ENCODE results near the gene SUN5. TPM values are rescaled to one million over a fixed set of nuclear protein-coding genes. Genes with fewer than 3 reads are reported as not detected.

The SUN5 gene
- total and polyA plus RNA-seq, 2 of the 8 experiments (the other 6 are each of a cell fraction or from before 2014, with no cell fraction given) = not detected

- TF ChIP-seq, protein P1, sequence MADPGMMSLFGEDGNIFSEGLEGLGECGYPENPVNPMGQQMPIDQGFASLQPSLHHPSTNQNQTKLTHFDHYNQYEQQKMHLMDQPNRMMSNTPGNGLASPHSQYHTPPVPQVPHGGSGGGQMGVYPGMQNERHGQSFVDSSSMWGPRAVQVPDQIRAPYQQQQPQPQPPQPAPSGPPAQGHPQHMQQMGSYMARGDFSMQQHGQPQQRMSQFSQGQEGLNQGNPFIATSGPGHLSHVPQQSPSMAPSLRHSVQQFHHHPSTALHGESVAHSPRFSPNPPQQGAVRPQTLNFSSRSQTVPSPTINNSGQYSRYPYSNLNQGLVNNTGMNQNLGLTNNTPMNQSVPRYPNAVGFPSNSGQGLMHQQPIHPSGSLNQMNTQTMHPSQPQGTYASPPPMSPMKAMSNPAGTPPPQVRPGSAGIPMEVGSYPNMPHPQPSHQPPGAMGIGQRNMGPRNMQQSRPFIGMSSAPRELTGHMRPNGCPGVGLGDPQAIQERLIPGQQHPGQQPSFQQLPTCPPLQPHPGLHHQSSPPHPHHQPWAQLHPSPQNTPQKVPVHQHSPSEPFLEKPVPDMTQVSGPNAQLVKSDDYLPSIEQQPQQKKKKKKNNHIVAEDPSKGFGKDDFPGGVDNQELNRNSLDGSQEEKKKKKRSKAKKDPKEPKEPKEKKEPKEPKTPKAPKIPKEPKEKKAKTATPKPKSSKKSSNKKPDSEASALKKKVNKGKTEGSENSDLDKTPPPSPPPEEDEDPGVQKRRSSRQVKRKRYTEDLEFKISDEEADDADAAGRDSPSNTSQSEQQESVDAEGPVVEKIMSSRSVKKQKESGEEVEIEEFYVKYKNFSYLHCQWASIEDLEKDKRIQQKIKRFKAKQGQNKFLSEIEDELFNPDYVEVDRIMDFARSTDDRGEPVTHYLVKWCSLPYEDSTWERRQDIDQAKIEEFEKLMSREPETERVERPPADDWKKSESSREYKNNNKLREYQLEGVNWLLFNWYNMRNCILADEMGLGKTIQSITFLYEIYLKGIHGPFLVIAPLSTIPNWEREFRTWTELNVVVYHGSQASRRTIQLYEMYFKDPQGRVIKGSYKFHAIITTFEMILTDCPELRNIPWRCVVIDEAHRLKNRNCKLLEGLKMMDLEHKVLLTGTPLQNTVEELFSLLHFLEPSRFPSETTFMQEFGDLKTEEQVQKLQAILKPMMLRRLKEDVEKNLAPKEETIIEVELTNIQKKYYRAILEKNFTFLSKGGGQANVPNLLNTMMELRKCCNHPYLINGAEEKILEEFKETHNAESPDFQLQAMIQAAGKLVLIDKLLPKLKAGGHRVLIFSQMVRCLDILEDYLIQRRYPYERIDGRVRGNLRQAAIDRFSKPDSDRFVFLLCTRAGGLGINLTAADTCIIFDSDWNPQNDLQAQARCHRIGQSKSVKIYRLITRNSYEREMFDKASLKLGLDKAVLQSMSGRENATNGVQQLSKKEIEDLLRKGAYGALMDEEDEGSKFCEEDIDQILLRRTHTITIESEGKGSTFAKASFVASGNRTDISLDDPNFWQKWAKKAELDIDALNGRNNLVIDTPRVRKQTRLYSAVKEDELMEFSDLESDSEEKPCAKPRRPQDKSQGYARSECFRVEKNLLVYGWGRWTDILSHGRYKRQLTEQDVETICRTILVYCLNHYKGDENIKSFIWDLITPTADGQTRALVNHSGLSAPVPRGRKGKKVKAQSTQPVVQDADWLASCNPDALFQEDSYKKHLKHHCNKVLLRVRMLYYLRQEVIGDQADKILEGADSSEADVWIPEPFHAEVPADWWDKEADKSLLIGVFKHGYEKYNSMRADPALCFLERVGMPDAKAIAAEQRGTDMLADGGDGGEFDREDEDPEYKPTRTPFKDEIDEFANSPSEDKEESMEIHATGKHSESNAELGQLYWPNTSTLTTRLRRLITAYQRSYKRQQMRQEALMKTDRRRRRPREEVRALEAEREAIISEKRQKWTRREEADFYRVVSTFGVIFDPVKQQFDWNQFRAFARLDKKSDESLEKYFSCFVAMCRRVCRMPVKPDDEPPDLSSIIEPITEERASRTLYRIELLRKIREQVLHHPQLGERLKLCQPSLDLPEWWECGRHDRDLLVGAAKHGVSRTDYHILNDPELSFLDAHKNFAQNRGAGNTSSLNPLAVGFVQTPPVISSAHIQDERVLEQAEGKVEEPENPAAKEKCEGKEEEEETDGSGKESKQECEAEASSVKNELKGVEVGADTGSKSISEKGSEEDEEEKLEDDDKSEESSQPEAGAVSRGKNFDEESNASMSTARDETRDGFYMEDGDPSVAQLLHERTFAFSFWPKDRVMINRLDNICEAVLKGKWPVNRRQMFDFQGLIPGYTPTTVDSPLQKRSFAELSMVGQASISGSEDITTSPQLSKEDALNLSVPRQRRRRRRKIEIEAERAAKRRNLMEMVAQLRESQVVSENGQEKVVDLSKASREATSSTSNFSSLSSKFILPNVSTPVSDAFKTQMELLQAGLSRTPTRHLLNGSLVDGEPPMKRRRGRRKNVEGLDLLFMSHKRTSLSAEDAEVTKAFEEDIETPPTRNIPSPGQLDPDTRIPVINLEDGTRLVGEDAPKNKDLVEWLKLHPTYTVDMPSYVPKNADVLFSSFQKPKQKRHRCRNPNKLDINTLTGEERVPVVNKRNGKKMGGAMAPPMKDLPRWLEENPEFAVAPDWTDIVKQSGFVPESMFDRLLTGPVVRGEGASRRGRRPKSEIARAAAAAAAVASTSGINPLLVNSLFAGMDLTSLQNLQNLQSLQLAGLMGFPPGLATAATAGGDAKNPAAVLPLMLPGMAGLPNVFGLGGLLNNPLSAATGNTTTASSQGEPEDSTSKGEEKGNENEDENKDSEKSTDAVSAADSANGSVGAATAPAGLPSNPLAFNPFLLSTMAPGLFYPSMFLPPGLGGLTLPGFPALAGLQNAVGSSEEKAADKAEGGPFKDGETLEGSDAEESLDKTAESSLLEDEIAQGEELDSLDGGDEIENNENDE (IDR thresholded peaks at IDR 0.05; ENCODE audit: insufficient replicate concordance, low read length) = no peak
- no peak for TF ChIP-seq CBX8 (IDR thresholded peaks at IDR 0.05; ENCODE audit: borderline replicate concordance, low read depth, low read length)
- TF ChIP-seq CBX5 (IDR thresholded peaks at IDR 0.05; ENCODE audit: low read depth, low read length) = no peak
- TF ChIP-seq KDM4A (IDR thresholded peaks at IDR 0.05; ENCODE audit: low read depth, low read length, severe bottlenecking) = no peak
- no peak for TF ChIP-seq EP300 (IDR thresholded peaks at IDR 0.05; ENCODE audit: borderline replicate concordance in 1 of 2, low read depth in 2 of 2, low read length in 2 of 2)
- no peak for TF ChIP-seq GABPA (IDR thresholded peaks at IDR 0.05; ENCODE audit: borderline replicate concordance, insufficient read depth, low read length)
- TF ChIP-seq CHD1 (IDR thresholded peaks at IDR 0.05; ENCODE audit: low read depth, low read length) = no peak
- TF ChIP-seq SP4 (IDR thresholded peaks at IDR 0.05; ENCODE audit: low read length) = no peak
- TF ChIP-seq HDAC6 (IDR thresholded peaks at IDR 0.05; ENCODE audit: low read depth, low read length) = no peak
- no peak for TF ChIP-seq RNF2 (IDR thresholded peaks at IDR 0.05; ENCODE audit: borderline replicate concordance, low read depth, low read length, missing control alignments, poor library complexity, severe bottlenecking)
Measured at GRCh38 chr20:33034901-33035492, 30.8 kb upstream of the SUN5 start (continued).
